NCI-H1092 (cell line): ENCODE results near the gene RUVBL1.
A peak's percentile ranks its signal among the peaks of the same experiment; 100 is the strongest.

ENCODE experiments used
- DNase-seq: peaks from one replicate; lab custom pipeline; 2025; lab: John Stamatoyannopoulos, UW

RUVBL1 gene

GRCh38 chr3:128068156-128068620 lies 55.4 kb downstream of the RUVBL1 start:
- no peak for DNase-seq

DNA sequence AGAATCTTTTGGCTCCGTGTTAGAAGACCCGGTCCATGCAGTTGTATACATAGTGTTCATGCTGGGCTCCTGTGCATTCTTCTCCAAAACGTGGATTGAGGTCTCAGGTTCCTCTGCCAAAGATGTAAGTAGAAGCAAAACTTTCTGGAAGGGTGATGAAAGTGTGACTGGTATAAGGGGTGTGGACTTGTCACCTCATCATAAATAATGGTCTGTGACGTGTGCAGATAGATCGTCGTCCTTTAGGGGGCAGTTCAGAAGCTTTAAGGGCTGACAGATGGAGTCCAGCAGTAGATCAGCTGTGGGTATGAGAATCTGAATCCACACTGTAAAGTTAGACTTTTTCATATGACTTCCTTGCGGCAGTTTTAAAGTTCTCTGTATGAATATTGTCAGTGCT lies 56.1 kb downstream of the RUVBL1 start:
- no peak for DNase-seq

DNA sequence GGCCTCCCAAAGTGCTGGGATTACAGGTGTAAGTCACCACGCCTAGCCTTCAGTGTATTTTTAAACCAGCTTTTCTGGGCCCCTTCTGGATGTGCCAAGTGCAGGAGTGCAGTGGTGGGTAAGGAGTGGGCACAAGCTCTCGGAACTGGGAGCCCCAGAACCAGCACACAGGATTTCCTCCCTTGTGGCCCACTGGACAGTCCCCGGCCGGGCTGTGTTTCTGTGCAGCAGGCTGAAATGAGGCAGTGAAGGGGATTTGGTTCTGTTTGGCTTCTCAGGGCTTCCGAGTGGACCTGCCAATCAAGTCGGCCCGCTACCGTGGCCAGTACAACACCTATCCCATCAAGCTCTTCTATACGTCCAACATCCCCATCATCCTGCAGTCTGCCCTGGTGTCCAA lies 56.9 kb downstream of the RUVBL1 start:
- DNase-seq, result no peak

GRCh38 chr3:128066114-128066513 lies 57.5 kb downstream of the RUVBL1 start:
- DNase-seq, result no peak

DNA sequence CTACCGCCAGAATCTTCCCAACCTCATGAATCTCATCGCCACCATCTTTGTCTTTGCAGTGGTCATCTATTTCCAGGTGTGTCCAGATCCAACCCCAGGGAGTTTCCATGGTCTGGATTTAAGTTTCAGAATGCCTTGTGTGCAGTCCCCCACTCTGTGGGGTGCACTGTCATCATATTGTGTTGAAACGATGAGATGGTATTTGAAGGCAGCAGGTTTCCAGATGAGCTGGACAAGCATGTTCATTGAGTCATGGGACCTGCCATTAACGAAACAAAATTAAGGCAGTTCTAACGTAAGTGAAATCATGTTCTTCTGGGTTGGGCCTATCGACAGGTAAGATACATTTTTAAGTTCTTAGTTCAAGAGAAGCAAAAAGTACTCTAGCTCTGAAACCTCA lies 58.6 kb downstream of the RUVBL1 start:
- no peak for DNase-seq

- DNase-seq, result no peak
Measured at GRCh38 chr3:128063865-128064264, 59.7 kb downstream of the RUVBL1 start.

GRCh38 chr3:128062033-128062745 lies 61.4 kb downstream of the RUVBL1 start:
- no peak for DNase-seq

DNA sequence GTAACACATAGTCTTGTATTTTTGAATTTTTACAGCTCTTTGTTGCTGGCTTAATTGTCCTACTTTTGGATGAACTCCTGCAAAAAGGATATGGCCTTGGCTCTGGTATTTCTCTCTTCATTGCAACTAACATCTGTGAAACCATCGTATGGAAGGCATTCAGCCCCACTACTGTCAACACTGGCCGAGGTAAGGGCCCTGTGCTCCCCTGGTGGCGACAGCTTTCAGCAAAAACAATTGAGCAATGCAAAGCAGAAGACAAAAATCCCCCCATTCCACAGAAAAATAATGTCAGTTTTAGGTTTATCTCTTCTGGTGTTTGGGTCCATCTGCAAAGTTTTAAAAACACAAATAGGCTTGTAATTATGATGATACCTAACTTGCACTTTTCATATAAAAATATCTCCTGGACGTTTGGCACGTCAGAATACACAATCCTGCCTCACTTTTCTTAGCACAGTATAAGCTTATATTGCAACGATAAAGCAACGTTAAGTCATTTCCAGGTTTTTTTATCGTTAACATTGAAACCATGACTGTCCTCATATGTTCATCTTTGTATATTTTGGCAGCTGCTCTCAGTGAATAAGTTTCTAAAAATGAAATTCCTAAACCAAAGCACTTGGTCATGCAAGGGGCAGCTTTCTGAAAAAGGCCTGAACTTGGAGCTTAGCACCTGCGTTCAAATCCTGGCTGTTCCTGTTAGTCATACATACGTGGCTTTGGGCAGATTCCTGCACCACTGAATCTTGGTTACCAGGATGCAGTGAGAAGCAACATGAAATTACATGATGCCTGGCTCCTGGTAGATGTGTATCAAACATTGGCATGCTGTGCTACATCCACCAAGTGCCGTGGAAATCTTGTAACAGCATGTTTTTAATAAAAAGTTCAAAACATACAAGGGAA lies 62.9 kb downstream of the RUVBL1 start:
- no peak for DNase-seq

DNA sequence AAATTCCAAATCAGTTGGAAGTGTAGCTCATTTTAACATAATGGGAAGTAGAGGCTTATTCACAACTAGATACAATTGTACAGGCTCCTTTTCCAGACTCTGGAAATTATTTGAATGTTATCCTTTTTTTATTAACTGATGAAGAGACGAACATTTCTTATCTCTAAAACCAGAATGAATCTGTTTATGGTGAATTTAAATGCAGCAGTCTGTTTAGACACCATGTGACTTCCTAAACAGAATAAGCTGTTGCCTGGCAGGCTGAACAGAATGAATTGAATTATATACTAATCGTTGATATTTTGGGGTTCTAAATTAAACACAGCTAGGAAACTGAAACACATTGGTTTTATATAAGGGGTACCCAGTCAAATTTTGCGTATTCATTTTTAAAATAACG lies 67.4 kb downstream of the RUVBL1 start:
- DNase-seq, result no peak

DNA sequence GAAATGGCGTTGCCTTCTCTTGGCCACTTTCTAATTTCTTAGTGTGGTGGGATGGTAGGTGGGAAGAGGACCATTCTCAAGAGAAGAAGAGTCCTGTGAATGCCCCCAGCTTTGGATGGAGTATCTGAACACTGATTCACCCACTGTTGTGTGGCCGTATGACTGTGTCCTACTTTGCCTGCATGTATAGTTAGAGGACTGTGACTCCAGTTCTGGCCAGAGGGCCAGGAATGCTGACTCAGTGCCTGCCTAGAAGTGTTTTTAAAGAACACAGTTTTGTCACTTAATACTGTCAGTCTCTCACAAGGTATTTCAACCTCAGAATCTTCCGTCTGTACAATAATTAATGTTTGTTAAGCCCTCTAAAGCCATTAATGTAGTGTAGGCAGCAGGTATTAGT lies 69.2 kb downstream of the RUVBL1 start:
- no peak for DNase-seq

DNA sequence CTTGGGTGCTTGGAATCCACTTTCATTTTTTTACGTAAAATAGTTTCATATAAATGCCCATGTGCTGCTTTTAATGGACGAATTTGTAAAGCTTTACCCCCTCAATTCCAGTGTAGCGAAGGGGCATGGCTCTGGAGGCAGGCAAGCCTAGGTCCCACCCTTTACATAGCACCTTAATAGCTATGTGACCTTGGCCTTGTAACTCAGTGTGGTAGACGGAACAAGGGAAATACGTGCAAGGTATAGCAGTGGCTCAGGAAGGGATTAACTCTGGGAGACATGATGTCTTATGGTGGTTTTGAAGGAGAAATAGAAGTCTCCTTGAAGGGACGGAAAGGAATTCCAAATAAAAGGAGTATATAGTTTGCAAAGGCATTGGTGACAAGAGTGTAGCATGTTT lies 70.0 kb downstream of the RUVBL1 start:
- no peak for DNase-seq

DNA sequence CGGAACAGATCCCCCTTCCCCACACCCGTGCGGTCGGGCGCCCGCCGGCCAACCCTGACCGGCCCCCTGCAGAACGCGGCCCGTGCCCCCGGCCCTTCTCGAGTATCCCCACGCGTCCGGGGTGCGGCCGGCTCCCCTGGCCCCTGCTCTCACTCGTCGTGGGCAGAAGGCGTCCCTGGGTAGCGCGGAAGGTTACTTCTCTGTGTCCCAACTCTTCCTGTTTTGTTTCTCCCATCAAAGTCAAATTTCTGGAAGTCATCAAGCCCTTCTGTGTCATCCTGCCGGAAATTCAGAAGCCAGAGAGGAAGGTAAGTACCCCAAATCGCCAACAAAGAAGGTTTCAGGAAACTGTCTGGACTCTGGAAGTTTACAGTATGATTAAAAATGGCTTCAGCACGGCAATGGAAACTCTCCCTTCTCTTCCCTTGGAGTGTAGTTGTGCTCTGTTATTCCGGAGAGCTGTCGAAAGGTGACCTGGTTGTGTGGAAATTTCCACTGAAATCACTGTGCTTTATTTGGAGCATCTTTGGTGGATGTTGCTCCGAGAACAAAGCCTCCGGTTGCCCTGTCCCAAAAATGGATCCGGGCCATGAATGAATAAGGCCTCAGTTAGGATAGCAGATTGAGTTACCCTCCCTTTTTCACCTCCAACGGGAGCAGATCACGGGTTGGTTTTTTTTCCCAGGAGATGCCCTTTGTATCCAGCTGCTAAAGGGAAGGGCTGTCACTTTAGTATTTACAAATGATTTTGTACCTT lies 70.8 kb downstream of the RUVBL1 start:
- no peak for DNase-seq

DNA sequence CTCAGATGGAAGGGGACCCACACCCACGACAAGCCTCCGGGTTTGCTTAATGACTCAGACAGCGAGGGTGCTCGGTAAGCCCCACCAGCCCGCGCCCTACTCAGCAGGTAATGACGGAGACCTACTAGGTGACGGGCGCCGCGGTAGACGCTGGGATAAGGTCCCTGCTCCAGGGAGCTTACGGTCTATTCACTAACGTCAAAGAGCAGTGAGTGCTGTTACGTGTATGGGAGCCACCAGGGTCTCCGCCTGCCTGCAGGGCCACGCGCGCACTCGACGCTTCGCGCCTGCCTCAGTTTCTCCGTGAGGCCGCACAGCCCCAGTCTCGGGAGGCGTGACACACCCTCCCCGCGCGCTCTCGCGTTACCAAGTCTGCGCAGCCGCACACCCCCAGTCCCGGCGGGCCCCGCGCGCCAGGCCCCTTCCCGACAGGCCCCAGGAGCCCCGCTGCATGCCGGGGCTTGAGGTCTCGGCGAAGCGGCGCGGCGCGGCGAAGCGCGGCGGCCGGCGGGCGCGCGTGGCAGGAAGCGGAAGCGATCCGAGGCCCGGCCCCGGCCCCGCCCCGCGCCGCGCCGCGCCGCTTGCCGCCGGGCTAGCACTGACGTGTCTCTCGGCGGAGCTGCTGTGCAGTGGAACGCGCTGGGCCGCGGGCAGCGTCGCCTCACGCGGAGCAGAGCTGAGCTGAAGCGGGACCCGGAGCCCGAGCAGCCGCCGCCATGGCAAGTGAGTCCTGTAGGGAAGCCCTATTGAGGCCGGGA lies 71.6 kb downstream of the RUVBL1 start, which contains the start of gene SEC61A1:
TSS of gene SEC61A1 (plus strand) at position 601 of the 758 bp plus-strand sequence. CDS start at position 717, 116 bp downstream.
- DNase-seq, result peak; percentile 88

GRCh38 chr3:128051459-128051836 lies 72.2 kb downstream of the RUVBL1 start:
- DNase-seq, result no peak

DNA sequence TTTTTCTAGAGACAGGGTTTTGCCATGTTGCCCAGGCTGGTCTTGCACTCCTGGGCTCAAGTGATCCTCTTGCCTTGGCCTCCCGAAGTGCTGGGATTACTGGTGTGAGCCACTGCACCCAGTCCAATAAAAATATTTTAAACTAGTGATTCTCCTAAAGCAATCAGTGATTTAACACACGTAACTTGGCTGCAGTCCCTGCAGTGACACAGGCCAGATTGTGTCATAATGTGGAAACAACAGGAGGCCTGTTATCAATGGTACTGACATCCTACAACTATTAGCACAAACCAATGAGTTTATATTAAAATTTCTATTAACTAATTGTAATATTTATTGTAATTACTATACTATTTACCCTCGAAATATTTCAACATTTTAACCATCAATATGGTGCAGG lies 73.0 kb downstream of the RUVBL1 start:
- DNase-seq, result no peak

DNA sequence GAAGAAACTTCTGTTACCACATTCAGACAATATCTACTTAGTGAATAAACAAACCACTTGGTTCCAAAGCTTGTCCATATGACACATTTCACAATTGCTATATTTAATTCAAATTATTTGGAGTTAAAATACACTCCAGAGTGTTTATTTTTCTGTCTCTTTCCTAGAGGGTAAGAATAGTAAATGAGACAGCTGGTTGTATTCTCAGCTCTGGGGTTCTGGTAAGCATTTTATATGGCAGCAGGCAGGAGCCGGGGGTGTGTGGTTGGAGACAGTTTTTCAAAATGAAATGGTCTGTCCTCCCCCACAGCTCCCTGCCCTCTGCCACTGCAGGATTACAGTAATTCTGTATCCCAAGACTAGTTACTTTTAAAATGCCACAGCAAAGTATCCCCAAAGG lies 82.3 kb downstream of the RUVBL1 start:
- no peak for DNase-seq

- DNase-seq, result no peak
Measured at GRCh38 chr3:128040660-128041059, 83.0 kb downstream of the RUVBL1 start.

DNA sequence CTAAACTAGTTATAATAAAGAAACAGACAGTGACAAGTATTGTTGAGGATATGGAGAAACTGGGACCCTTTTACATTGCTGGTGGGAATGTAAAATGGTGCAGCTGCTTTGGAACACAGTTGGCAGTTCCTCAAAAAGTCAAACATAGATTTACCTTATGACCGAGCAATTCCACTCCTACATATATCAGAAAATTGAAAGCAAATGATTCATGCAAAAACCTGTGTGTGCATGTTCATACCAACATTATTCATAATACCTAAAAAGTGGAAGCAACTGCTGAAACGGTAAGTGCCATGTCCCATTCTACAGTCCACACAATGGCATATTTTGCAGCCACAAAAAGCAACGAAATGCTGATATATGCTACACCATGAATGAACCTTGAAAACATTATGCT lies 83.6 kb downstream of the RUVBL1 start:
- no peak for DNase-seq

GRCh38 chr3:128036119-128036518 lies 87.5 kb downstream of the RUVBL1 start:
- DNase-seq, result no peak

- DNase-seq, result no peak
Measured at GRCh38 chr3:128033102-128033501, 90.5 kb downstream of the RUVBL1 start.
